ENCODE data around the gene DNAJB6. TPM values are rescaled to one million over a fixed set of nuclear protein-coding genes. Genes with fewer than 3 reads are reported as not detected.

The DNAJB6 gene
- total and polyA plus RNA-seq, 2 of the 4 experiments (the other 2 are of a cell fraction) = 93.4 to 165 TPM

GRCh38 chr7:157300369-157300825, 36.4 kb upstream of the DNAJB6 start:
- dilution Hi-C loops (cut with HindIII; ENCODE audit: low sequenced_read_pairs, unreplicated experiment) (no loop called here), in situ Hi-C loops (cut with MboI; ENCODE audit: low sequenced_read_pairs) (no loop called here), intact Hi-C loops (cut with micrococcal nuclease) (no loop called here)
- ATAC-seq (ENCODE audit: low read depth) = no peak
- H3K14ac ChIP-seq (replicated peaks; ENCODE audit: low read depth, low read length) = no peak overlapping the region
- DNase-seq = no peak
- H3K9me1 ChIP-seq (ENCODE audit: insufficient read depth, low read length) = peaks cover 18% of the 10 kb centered on the region
- no peak overlapping the region for H2BK5ac ChIP-seq (ENCODE audit: low read depth, low read length, poor library complexity, severe bottlenecking)
- TF ChIP-seq RCOR1 (IDR thresholded peaks at IDR 0.05; ENCODE audit: insufficient replicate concordance, low read length) (no peak), NFE2L2 (IDR thresholded peaks at IDR 0.05; ENCODE audit: low read depth, low read length) (no peak), USF2 (IDR thresholded peaks at IDR 0.05; ENCODE audit: low read depth, low read length) (no peak), MAFK (IDR thresholded peaks at IDR 0.05; ENCODE audit: low read depth, low read length) (no peak), RAD21 (IDR thresholded peaks at IDR 0.05; ENCODE audit: low read length) (no peak), CTCF (conservative IDR thresholded peaks at IDR 0.05; ENCODE audit: low read depth, low read length) (no peak), MAZ (IDR thresholded peaks at IDR 0.05; ENCODE audit: borderline replicate concordance, low read depth, low read length) (no peak), POLR2A (IDR thresholded peaks at IDR 0.05; ENCODE audit: low read depth, low read length) (no peak)
- H3K9ac ChIP-seq (ENCODE audit: low read depth, low read length) = no peak overlapping the region
- H2BK15ac ChIP-seq (ENCODE audit: low read depth, low read length) = no peak overlapping the region
- no peak overlapping the region for H2BK120ac ChIP-seq (ENCODE audit: low read depth, low read length)
- CTCF ChIA-PET = no interaction called here
- no TSS peak for BruUV-seq (replicated peaks)
- H2AK5ac ChIP-seq (ENCODE audit: low read depth, low read length) = peak overlapping the region; percentile 16; the same call in 1 of the 2 replicates
- POLR2A ChIA-PET (ENCODE audit: unreplicated experiment) = no interaction called here
- peaks cover 2% of the 10 kb centered on the region; the same call in 1 of the 2 replicates for H3K4me1 ChIP-seq (ENCODE audit: control insufficient read depth, insufficient read depth, low read length)
- no peak overlapping the region for H3K56ac ChIP-seq (ENCODE audit: extremely low read depth, insufficient read depth, low read length)
- H2AK9ac ChIP-seq (replicated peaks; ENCODE audit: low read depth, low read length, poor library complexity) = no peak overlapping the region
- H3K4me2 ChIP-seq (ENCODE audit: low read depth, low read length) = no peak overlapping the region
- H2BK20ac ChIP-seq (ENCODE audit: low read depth, low read length) = peak overlapping the region; percentile 45; the same call in 1 of the 2 replicates
- peak overlapping the region; percentile 78 for H2AFZ ChIP-seq (replicated peaks; ENCODE audit: low read length, poor library complexity)
- no peak overlapping the region for H4K8ac ChIP-seq (ENCODE audit: low read depth in 2 of 2, low read length in 2 of 2)
- peaks cover 0 to 9% of the 10 kb centered on the region in 2 experiments; a peak in 1 of 4 replicates for H3K79me1 ChIP-seq (ENCODE audit: low read depth in 1 of 2, low read length in 2 of 2)
- H4K20me1 ChIP-seq (ENCODE audit: insufficient read depth, low read length) = no peaks in the 10 kb centered on the region
- H3K9me3 ChIP-seq (ENCODE audit: control insufficient read depth, insufficient read depth, low read length) = no peaks in the 10 kb centered on the region
- H3K23ac ChIP-seq (ENCODE audit: low read depth, low read length) = no peak overlapping the region
- no peak overlapping the region for H3K4me3 ChIP-seq (ENCODE audit: insufficient read depth, low read depth, low read length)
- no peak overlapping the region for H3K27ac ChIP-seq (ENCODE audit: insufficient read depth, low read length)
- WGBS, 2 experiments (ENCODE audit: extremely low coverage in 2 of 2, insufficient read length in 1 of 2) = 82% methylated on average over 17 of the region's 29 CpGs; no CpG with 5 or more reads in 1 of the 2 experiments
- H4K5ac ChIP-seq (ENCODE audit: low read depth, low read length) = no peak overlapping the region
- no peak overlapping the region for H4K91ac ChIP-seq (ENCODE audit: insufficient read depth, low read depth, low read length)
- no peak overlapping the region for H3K18ac ChIP-seq (ENCODE audit: low read depth, low read length)
- no peaks in the 10 kb centered on the region; the same call in 1 of the 2 replicates for H3K27me3 ChIP-seq (ENCODE audit: control insufficient read depth, insufficient read depth, low read length)
- no peak overlapping the region; the same call in 1 of the 2 replicates for H3K4ac ChIP-seq (ENCODE audit: low read depth, low read length)
- no peaks in the 10 kb centered on the region for H3K36me3 ChIP-seq (ENCODE audit: control insufficient read depth, insufficient read depth, low read length)

All from IMR-90 (cell line).